Measurements from ENCODE around the gene MPL. TPM values are rescaled to one million over a fixed set of nuclear protein-coding genes. Genes with fewer than 3 reads are reported as not detected.

MPL gene
- total and polyA plus RNA-seq, 10 of the 15 experiments (the other 5 are each of a cell fraction or from before 2014, with no cell fraction given) = not detected

DNA sequence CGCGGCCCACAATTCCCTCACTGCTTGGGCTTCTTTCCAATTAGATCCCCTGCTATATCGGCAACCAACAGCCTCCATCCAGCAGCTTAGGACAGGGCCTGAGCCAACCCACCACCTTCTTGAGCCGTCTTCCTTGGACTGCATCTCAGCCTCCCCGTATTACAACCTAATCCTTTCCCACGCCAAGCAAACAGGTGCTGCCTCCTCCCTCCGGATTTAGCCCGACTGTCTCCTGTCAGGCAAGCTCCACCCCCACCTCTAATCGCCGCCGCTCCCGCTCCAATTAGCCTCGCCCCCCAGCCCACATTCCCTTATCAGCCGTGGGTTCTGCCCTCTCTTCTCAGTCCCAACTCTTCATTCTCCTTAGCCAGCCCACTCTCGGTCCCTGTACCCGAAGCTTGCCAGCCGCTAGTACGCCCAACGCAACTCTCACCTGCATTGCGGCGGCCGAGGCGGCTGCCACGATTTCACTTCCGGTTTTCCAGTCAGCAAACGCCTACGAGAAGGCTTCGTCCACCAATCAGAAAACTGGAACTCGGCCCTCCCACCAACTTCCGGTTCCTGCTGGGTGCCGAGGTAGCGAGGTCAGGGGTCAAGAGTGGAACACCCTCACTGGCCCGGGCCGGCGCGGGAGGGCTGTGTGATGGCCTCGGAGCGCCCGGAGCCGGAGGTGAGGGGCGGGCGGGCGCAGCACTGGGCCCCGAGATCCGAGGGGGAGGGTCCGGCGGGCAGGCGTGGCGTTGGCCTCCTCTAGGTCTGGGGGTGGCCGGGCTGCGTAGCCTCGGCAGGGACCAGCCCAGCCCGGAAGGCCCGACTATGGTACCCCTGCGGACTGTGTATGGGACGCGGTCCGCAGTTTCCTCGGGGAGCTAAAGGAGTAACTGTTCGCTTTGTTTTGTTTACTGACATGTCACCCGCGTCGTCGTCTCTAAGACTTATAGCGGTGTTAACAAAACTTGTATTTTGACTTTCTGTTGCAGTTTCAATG lies 52.0 kb downstream of the MPL start, which contains the start of the genes MED8 and SZT2 (continued):
- TF ChIP-seq, protein P1, sequence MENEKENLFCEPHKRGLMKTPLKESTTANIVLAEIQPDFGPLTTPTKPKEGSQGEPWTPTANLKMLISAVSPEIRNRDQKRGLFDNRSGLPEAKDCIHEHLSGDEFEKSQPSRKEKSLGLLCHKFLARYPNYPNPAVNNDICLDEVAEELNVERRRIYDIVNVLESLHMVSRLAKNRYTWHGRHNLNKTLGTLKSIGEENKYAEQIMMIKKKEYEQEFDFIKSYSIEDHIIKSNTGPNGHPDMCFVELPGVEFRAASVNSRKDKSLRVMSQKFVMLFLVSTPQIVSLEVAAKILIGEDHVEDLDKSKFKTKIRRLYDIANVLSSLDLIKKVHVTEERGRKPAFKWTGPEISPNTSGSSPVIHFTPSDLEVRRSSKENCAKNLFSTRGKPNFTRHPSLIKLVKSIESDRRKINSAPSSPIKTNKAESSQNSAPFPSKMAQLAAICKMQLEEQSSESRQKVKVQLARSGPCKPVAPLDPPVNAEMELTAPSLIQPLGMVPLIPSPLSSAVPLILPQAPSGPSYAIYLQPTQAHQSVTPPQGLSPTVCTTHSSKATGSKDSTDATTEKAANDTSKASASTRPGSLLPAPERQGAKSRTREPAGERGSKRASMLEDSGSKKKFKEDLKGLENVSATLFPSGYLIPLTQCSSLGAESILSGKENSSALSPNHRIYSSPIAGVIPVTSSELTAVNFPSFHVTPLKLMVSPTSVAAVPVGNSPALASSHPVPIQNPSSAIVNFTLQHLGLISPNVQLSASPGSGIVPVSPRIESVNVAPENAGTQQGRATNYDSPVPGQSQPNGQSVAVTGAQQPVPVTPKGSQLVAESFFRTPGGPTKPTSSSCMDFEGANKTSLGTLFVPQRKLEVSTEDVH (IDR thresholded peaks at IDR 0.05; ENCODE audit: low read depth, partially characterized antibody) = peak; percentile 69
- TF ChIP-seq, protein P2, sequence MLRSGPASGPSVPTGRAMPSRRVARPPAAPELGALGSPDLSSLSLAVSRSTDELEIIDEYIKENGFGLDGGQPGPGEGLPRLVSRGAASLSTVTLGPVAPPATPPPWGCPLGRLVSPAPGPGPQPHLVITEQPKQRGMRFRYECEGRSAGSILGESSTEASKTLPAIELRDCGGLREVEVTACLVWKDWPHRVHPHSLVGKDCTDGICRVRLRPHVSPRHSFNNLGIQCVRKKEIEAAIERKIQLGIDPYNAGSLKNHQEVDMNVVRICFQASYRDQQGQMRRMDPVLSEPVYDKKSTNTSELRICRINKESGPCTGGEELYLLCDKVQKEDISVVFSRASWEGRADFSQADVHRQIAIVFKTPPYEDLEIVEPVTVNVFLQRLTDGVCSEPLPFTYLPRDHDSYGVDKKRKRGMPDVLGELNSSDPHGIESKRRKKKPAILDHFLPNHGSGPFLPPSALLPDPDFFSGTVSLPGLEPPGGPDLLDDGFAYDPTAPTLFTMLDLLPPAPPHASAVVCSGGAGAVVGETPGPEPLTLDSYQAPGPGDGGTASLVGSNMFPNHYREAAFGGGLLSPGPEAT (IDR thresholded peaks at IDR 0.05; ENCODE audit: low read depth) = peak; percentile 77
- TF ChIP-seq ZNF24 (IDR thresholded peaks at IDR 0.05) = no peak
- no peak for TF ChIP-seq TCF12 (IDR thresholded peaks at IDR 0.05; ENCODE audit: low read depth, low read length)
- TF ChIP-seq, protein P3, sequence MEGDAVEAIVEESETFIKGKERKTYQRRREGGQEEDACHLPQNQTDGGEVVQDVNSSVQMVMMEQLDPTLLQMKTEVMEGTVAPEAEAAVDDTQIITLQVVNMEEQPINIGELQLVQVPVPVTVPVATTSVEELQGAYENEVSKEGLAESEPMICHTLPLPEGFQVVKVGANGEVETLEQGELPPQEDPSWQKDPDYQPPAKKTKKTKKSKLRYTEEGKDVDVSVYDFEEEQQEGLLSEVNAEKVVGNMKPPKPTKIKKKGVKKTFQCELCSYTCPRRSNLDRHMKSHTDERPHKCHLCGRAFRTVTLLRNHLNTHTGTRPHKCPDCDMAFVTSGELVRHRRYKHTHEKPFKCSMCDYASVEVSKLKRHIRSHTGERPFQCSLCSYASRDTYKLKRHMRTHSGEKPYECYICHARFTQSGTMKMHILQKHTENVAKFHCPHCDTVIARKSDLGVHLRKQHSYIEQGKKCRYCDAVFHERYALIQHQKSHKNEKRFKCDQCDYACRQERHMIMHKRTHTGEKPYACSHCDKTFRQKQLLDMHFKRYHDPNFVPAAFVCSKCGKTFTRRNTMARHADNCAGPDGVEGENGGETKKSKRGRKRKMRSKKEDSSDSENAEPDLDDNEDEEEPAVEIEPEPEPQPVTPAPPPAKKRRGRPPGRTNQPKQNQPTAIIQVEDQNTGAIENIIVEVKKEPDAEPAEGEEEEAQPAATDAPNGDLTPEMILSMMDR (IDR thresholded peaks at IDR 0.05 in 2 of 3, conservative IDR thresholded peaks at IDR 0.05 in 1 of 3; ENCODE audit: control insufficient read depth in 2 of 3, extremely low read depth in 1 of 3, insufficient read depth in 1 of 3, low read depth in 3 of 3, low read length in 3 of 3) = no peak
- TF ChIP-seq ASH2L (IDR thresholded peaks at IDR 0.05; ENCODE audit: borderline replicate concordance, low read depth) = peak; percentile 78; the same call in 1 of the 2 replicates
- TF ChIP-seq EZH2 (IDR thresholded peaks at IDR 0.05; ENCODE audit: borderline replicate concordance, control insufficient read depth, low read depth, low read length) = no peak
- peak; percentile 86; the same call in 1 of the 2 replicates for TF ChIP-seq PML (IDR thresholded peaks at IDR 0.05; ENCODE audit: low read length)
- TF ChIP-seq ESRRA (IDR thresholded peaks at IDR 0.05; ENCODE audit: low read length) = no peak
- peak; percentile 59; the same call in 1 of the 2 replicates for TF ChIP-seq EED (IDR thresholded peaks at IDR 0.05; ENCODE audit: low read depth)
- no peak for TF ChIP-seq FOXM1 (IDR thresholded peaks at IDR 0.05; ENCODE audit: low read depth, low read length)
- TF ChIP-seq FOS (IDR thresholded peaks at IDR 0.05; ENCODE audit: borderline replicate concordance, extremely low read depth, insufficient read length) = no peak
- no peak for TF ChIP-seq BMI1 (IDR thresholded peaks at IDR 0.05; ENCODE audit: borderline replicate concordance)
- no peak for TF ChIP-seq TCF3 (IDR thresholded peaks at IDR 0.05; ENCODE audit: borderline replicate concordance, insufficient read depth, low read depth, low read length)
- TF ChIP-seq, protein P4, sequence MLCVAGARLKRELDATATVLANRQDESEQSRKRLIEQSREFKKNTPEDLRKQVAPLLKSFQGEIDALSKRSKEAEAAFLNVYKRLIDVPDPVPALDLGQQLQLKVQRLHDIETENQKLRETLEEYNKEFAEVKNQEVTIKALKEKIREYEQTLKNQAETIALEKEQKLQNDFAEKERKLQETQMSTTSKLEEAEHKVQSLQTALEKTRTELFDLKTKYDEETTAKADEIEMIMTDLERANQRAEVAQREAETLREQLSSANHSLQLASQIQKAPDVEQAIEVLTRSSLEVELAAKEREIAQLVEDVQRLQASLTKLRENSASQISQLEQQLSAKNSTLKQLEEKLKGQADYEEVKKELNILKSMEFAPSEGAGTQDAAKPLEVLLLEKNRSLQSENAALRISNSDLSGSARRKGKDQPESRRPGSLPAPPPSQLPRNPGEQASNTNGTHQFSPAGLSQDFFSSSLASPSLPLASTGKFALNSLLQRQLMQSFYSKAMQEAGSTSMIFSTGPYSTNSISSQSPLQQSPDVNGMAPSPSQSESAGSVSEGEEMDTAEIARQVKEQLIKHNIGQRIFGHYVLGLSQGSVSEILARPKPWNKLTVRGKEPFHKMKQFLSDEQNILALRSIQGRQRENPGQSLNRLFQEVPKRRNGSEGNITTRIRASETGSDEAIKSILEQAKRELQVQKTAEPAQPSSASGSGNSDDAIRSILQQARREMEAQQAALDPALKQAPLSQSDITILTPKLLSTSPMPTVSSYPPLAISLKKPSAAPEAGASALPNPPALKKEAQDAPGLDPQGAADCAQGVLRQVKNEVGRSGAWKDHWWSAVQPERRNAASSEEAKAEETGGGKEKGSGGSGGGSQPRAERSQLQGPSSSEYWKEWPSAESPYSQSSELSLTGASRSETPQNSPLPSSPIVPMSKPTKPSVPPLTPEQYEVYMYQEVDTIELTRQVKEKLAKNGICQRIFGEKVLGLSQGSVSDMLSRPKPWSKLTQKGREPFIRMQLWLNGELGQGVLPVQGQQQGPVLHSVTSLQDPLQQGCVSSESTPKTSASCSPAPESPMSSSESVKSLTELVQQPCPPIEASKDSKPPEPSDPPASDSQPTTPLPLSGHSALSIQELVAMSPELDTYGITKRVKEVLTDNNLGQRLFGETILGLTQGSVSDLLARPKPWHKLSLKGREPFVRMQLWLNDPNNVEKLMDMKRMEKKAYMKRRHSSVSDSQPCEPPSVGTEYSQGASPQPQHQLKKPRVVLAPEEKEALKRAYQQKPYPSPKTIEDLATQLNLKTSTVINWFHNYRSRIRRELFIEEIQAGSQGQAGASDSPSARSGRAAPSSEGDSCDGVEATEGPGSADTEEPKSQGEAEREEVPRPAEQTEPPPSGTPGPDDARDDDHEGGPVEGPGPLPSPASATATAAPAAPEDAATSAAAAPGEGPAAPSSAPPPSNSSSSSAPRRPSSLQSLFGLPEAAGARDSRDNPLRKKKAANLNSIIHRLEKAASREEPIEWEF (IDR thresholded peaks at IDR 0.05; ENCODE audit: insufficient replicate concordance, low read depth, low read length) = no peak
- TF ChIP-seq IKZF1 (conservative IDR thresholded peaks at IDR 0.05) = peak; percentile 81

Measured in GM12878 (cell line).